ENCODE data around the gene PRKCH. TPM values are rescaled to one million over a fixed set of nuclear protein-coding genes. Genes with fewer than 3 reads are reported as not detected.

The PRKCH gene
- total and polyA plus RNA-seq, 2 donors (not counting 3 experiments of a cell fraction or from before 2014, with no cell fraction given), result 97.7 to 103 TPM

GRCh38 chr14:61552241-61552640 lies 230.9 kb downstream of the PRKCH start:
- ChIA-PET CTCF (interaction anchor here (0.8 to 2.2 kb wide), 5 partner anchors 10 to 77 kb away, joined by 3 to 4 read pairs (median 3); no protein-coding TSS in a partner anchor), POLR2A (interaction anchor here (0.6 kb wide), 1 partner anchor 118 kb away, joined by 7 read pairs; no protein-coding TSS in a partner anchor)
- H3K4me1 ChIP-seq (ENCODE audit: control insufficient read depth, extremely low read depth, insufficient read depth, low read length), result no peaks in the 10 kb centered on the region
- no peaks in the 10 kb centered on the region for H3K27me3 ChIP-seq (ENCODE audit: control insufficient read depth in 2 of 2, insufficient read depth in 2 of 2, low read length in 2 of 2)
- intact Hi-C loops (cut with micrococcal nuclease) (no loop called here), dilution Hi-C loops (cut with MboI; ENCODE audit: extremely low pct_ligation_motif_present, low sequenced_read_pairs) (no loop called here)
- no peak for DNase-seq (ENCODE audit: low read depth, low spot score)
- no peak overlapping the region for H3K27ac ChIP-seq (ENCODE audit: insufficient read depth, low read depth, low read length)
- FAIRE-seq, result no peak
- H3K9me3 ChIP-seq (replicated peaks; ENCODE audit: control insufficient read depth, insufficient read depth, low read length), result no peaks in the 10 kb centered on the region
- H2AFZ ChIP-seq (ENCODE audit: low read depth, low read length), result no peak overlapping the region
- peaks cover 13 to 24% of the 10 kb centered on the region in 2 experiments for H3K36me3 ChIP-seq (ENCODE audit: control insufficient read depth in 2 of 2, extremely low read depth in 1 of 2, insufficient read depth in 2 of 2, low read length in 2 of 2)
- H3K9ac ChIP-seq (replicated peaks; ENCODE audit: extremely low read depth, insufficient read depth, low read length), result no peak overlapping the region
- H3K79me2 ChIP-seq (ENCODE audit: control insufficient read depth, insufficient read depth, low read length), result no peaks in the 10 kb centered on the region
- no peak overlapping the region for H3K4me3 ChIP-seq (replicated peaks in 1 of 3; ENCODE audit: insufficient read depth in 1 of 3, low read depth in 1 of 3, low read length in 3 of 3)
- H3K9me1 ChIP-seq (replicated peaks; ENCODE audit: control insufficient read depth, extremely low read depth, insufficient read depth, low read length), result no peaks in the 10 kb centered on the region
- H4K20me1 ChIP-seq (replicated peaks; ENCODE audit: control insufficient read depth, extremely low read depth, insufficient read depth, low read length), result no peaks in the 10 kb centered on the region
- no peak overlapping the region for H3K4me2 ChIP-seq (ENCODE audit: insufficient read depth, low read length)
- TF ChIP-seq EZH2 (IDR thresholded peaks at IDR 0.05; ENCODE audit: borderline replicate concordance, low read depth, low read length, severe bottlenecking) (no peak), JUN (IDR thresholded peaks at IDR 0.05; ENCODE audit: borderline replicate concordance, insufficient read depth, insufficient read length, low read depth) (no peak), CTCF (IDR thresholded peaks at IDR 0.05; ENCODE audit: extremely low read depth in 1 of 2, insufficient read depth in 1 of 2, low read depth in 1 of 2, low read length in 2 of 2) (no peak), FOS (IDR thresholded peaks at IDR 0.05; ENCODE audit: borderline replicate concordance, insufficient read depth, low read length) (no peak), POLR2AphosphoS5 (IDR thresholded peaks at IDR 0.05; ENCODE audit: insufficient read depth, low read depth, low read length) (no peak), MYC (IDR thresholded peaks at IDR 0.05; ENCODE audit: low read depth, low read length) (no peak), GATA2 (IDR thresholded peaks at IDR 0.05; ENCODE audit: insufficient read depth, insufficient read length, low read depth, low read length) (no peak), POLR2A (IDR thresholded peaks at IDR 0.05; ENCODE audit: low read depth, low read length) (no peak)
- TF ChIP-seq, protein P1, sequence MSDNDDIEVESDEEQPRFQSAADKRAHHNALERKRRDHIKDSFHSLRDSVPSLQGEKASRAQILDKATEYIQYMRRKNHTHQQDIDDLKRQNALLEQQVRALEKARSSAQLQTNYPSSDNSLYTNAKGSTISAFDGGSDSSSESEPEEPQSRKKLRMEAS (IDR thresholded peaks at IDR 0.05; ENCODE audit: insufficient read depth, insufficient read length), result no peak
- no TSS peak for BruUV-seq (replicated peaks)
